ENCODE measurements around the gene SLC25A45.

- TF ChIP-seq EZH2 (IDR thresholded peaks at IDR 0.05; ENCODE audit: low read depth, unreplicated experiment) (no peak), CTCF (conservative IDR thresholded peaks at IDR 0.05; ENCODE audit: low read depth in 2 of 2) (no peak), POLR2AphosphoS5 (IDR thresholded peaks at IDR 0.05; ENCODE audit: low read depth) (no peak), REST (IDR thresholded peaks at IDR 0.05; ENCODE audit: unreplicated experiment) (no peak), EZH2phosphoT487 (IDR thresholded peaks at IDR 0.05; ENCODE audit: unreplicated experiment) (no peak), NANOG (IDR thresholded peaks at IDR 0.05; ENCODE audit: borderline replicate concordance) (no peak), JUNB (IDR thresholded peaks at IDR 0.05; ENCODE audit: unreplicated experiment) (no peak), CREB1 (CRISPR knock-in tag; IDR thresholded peaks at IDR 0.05; ENCODE audit: low read depth) (no peak), ZNF114 (CRISPR knock-in tag; IDR thresholded peaks at IDR 0.05) (no peak), STAT1 (IDR thresholded peaks at IDR 0.05; ENCODE audit: unreplicated experiment) (no peak)
Measured at GRCh38 chr11:65356394-65356972, 26.0 kb downstream of the SLC25A45 start.

Measured in GM23338 (cell line).